ENCODE measurements around the gene BMP7.

The BMP7 gene

GRCh38 chr20:57124800-57125517, 141.5 kb downstream of the BMP7 start:
- POLR2A ChIA-PET = no interaction called here
- no peaks in the 10 kb centered on the region for H3K9me3 ChIP-seq (ENCODE audit: control insufficient read depth, insufficient read depth, low read depth, low read length)
- CTCF ChIA-PET = interaction anchor here (1.0 kb wide), 1 partner anchor 222 kb away, joined by 3 read pairs; no protein-coding TSS in a partner anchor
- no peak overlapping the region for H3K27ac ChIP-seq (ENCODE audit: extremely low read depth, low read depth, low read length)
- H3K36me3 ChIP-seq (ENCODE audit: control insufficient read depth in 2 of 2, insufficient read depth in 1 of 2, low read length in 2 of 2) = no peaks in the 10 kb centered on the region
- peaks cover 15% of the 10 kb centered on the region for H3K4me1 ChIP-seq (ENCODE audit: control insufficient read depth, insufficient read depth, low read length)
- H3K4me3 ChIP-seq (ENCODE audit: low read depth, low read length) = no peak overlapping the region
- TF ChIP-seq ZNF140 (tag by site-specific recombination; IDR thresholded peaks at IDR 0.05) (no peak), ZNF549 (tag by site-specific recombination; IDR thresholded peaks at IDR 0.05) (no peak), ZNF792 (tag by site-specific recombination; IDR thresholded peaks at IDR 0.05) (no peak), ZNF2 (tag by site-specific recombination; IDR thresholded peaks at IDR 0.05) (no peak), INSM2 (tag by site-specific recombination; IDR thresholded peaks at IDR 0.05) (peak; percentile 43; the same call in 1 of the 2 replicates), ZNF362 (tag by site-specific recombination; IDR thresholded peaks at IDR 0.05) (no peak), RBAK (tag by site-specific recombination; IDR thresholded peaks at IDR 0.05) (no peak), ZNF280D (tag by site-specific recombination; IDR thresholded peaks at IDR 0.05) (no peak), ZSCAN18 (tag by site-specific recombination; IDR thresholded peaks at IDR 0.05) (no peak), ZNF518A (tag by site-specific recombination; conservative IDR thresholded peaks at IDR 0.05; ENCODE audit: low read depth) (no peak), ZNF555 (tag by site-specific recombination; conservative IDR thresholded peaks at IDR 0.05) (no peak), ZNF211 (tag by site-specific recombination; IDR thresholded peaks at IDR 0.05; ENCODE audit: low read depth) (no peak), TCF7L2 (IDR thresholded peaks at IDR 0.05; ENCODE audit: borderline replicate concordance, low read depth, low read length) (no peak), ZBTB6 (tag by site-specific recombination; IDR thresholded peaks at IDR 0.05) (no peak), OVOL3 (tag by site-specific recombination; IDR thresholded peaks at IDR 0.05) (no peak), REST (tag by site-specific recombination; IDR thresholded peaks at IDR 0.05) (no peak), ZFHX2 (tag by site-specific recombination; conservative IDR thresholded peaks at IDR 0.05) (no peak), ZNF248 (tag by site-specific recombination; IDR thresholded peaks at IDR 0.05) (no peak)
